Effector memory CD8-positive, alpha-beta T cell (primary cell): ENCODE data around the gene SLC25A21.
"Not testable (repeated sequence)": the region's sequence is repeated elsewhere in the genome, so short reads cannot be mapped to it uniquely, and the experiment has no call there.

Experiments
- ATAC-seq: fragments of 150-1000 bp; cut with Tn5 transposase; replicated peaks from 2 replicates; pipeline ENCODE4 v1.10.0; 2021; ENCODE audit warnings: mild to moderate bottlenecking, moderate library complexity
- DNase-seq, 3 experiments: peaks; one replicate each; pipeline ENCODE4 v3.0.0; 2021
- H3K27ac Mint-ChIP-seq, 2 donors: one replicate each; pipeline ENCODE4 v1.8.0; 2022; ENCODE audit warnings: mild to moderate bottlenecking in 2 of 2, mixed read lengths in 2 of 2, moderate library complexity in 2 of 2
- H3K27me3 Mint-ChIP-seq, 2 donors: one replicate each; pipeline ENCODE4 v1.8.0; 2022; ENCODE audit warnings: mixed read lengths in 2 of 2
- H3K36me3 Mint-ChIP-seq: one replicate; pipeline ENCODE4 v1.8.0; 2022; ENCODE audit warnings: mild to moderate bottlenecking, moderate library complexity, mixed read lengths; ENCODE audit not compliant: insufficient read depth
- H3K4me1 Mint-ChIP-seq, 2 donors: one replicate each; pipeline ENCODE4 v1.8.0; 2022; ENCODE audit warnings: low read depth in 2 of 2, mixed read lengths in 2 of 2
- H3K4me3 Mint-ChIP-seq, 2 donors: one replicate each; pipeline ENCODE4 v1.8.0; 2022; ENCODE audit warnings: mild to moderate bottlenecking in 2 of 2, mixed read lengths in 2 of 2, moderate library complexity in 2 of 2
- H3K9me3 Mint-ChIP-seq, 2 donors: one replicate each; pipeline ENCODE4 v1.8.0; 2022; ENCODE audit warnings: mixed read lengths in 2 of 2

SLC25A21 gene

GRCh38 chr14:36931791-36932190 is 240.6 kb downstream of the SLC25A21 start:
- H3K4me1 Mint-ChIP-seq, result no peaks in the 10 kb centered on the region
- no peak for ATAC-seq
- no peak for DNase-seq
- no peak overlapping the region for H3K4me3 Mint-ChIP-seq
- peaks cover 4% of the 10 kb centered on the region for H3K36me3 Mint-ChIP-seq
- peaks cover 6 to 13% of the 10 kb centered on the region in 2 donors for H3K9me3 Mint-ChIP-seq
- H3K27me3 Mint-ChIP-seq, result no peaks in the 10 kb centered on the region
- no peak overlapping the region for H3K27ac Mint-ChIP-seq

DNA sequence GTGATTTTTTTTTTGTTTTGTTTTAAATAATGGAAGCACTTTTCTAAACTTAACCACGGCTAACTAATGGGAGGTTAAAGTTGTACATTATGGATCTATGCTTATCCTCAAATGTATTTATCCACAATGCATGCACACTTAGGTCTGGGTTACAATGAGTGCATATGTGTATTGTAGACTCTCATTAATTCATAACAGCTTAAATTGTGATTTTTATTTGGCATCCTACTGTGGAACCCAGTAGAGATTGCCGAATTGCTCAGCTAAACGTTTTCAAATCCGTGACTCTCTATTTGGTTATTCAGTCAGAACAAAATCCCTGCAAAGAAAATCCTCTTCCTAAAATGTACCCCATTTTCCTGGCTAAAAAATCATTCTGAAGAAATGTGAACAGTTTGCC is 244.0 kb downstream of the SLC25A21 start:
- no peak overlapping the region for H3K27ac Mint-ChIP-seq
- H3K36me3 Mint-ChIP-seq, result no peaks in the 10 kb centered on the region
- ATAC-seq (no peak), DNase-seq (no peak)
- peaks cover 6 to 13% of the 10 kb centered on the region in 2 donors for H3K9me3 Mint-ChIP-seq
- no peaks in the 10 kb centered on the region for H3K4me1 Mint-ChIP-seq
- no peaks in the 10 kb centered on the region for H3K27me3 Mint-ChIP-seq
- H3K4me3 Mint-ChIP-seq, result no peak overlapping the region

DNA sequence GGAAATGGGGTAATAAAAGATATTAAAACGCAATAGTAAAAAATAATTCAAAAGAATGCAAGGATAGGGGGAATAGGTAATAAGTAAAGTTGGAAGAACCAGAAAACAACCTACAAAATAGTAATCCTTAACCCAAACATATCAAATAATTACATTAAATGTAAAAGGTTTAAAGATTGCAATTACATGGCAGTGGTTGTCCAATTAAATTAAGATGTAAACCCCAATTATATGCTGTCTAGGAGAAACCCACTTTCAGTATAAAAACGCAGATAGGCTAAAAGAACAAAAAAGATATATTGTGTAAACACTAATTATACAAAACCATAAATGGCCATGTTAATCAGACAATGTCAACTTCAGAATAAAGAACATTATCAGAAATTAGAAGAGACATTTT is 247.3 kb downstream of the SLC25A21 start:
- no peaks in the 10 kb centered on the region for H3K36me3 Mint-ChIP-seq
- no peaks in the 10 kb centered on the region for H3K27me3 Mint-ChIP-seq
- H3K4me1 Mint-ChIP-seq, result no peaks in the 10 kb centered on the region
- no peak overlapping the region for H3K4me3 Mint-ChIP-seq
- no peaks in the 10 kb centered on the region for H3K9me3 Mint-ChIP-seq
- ATAC-seq, result no peak
- DNase-seq, result no peak
- no peak overlapping the region for H3K27ac Mint-ChIP-seq

DNA sequence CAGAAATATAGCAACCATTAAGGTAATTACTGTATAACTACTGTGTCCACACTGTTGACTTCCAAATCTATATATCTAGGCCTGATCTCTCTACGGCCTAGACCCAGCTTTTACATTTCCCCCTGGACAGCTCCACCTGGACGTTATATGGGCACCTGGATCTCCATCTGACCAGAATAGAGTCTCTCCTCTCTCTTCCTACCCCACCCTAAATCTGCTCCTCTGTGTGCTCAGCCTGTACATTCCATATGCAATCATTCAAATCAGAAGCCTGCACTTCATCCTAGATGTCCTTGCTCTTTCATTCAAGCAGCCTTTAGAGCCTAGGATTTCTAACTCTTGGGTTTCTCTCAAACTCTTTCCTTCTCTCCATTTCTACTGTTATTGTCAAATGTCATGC is 255.7 kb downstream of the SLC25A21 start:
- Mint-ChIP-seq H3K4me3 (no peak overlapping the region), H3K4me1 (no peaks in the 10 kb centered on the region), H3K27ac (no peak overlapping the region), H3K27me3 (no peaks in the 10 kb centered on the region), H3K9me3 (peaks cover 8% of the 10 kb centered on the region in 2 donors), H3K36me3 (no peaks in the 10 kb centered on the region)
- ATAC-seq, result no peak
- no peak for DNase-seq

- Mint-ChIP-seq H3K9me3 (peaks cover 8 to 11% of the 10 kb centered on the region in 2 donors), H3K27ac (no peak overlapping the region), H3K36me3 (no peaks in the 10 kb centered on the region), H3K4me1 (no peaks in the 10 kb centered on the region), H3K27me3 (no peaks in the 10 kb centered on the region), H3K4me3 (no peak overlapping the region)
- DNase-seq (no peak), ATAC-seq (no peak)
Measured at GRCh38 chr14:36915081-36915480, 257.3 kb downstream of the SLC25A21 start.

- Mint-ChIP-seq H3K27me3 (no peaks in the 10 kb centered on the region), H3K9me3 (peaks cover 7 to 10% of the 10 kb centered on the region in 2 donors), H3K4me1 (no peaks in the 10 kb centered on the region), H3K36me3 (no peaks in the 10 kb centered on the region), H3K27ac (no peak overlapping the region), H3K4me3 (no peak overlapping the region)
- DNase-seq (no peak), ATAC-seq (no peak)
Measured at GRCh38 chr14:36910578-36910977, 261.8 kb downstream of the SLC25A21 start.

GRCh38 chr14:36905272-36905888 is 267.0 kb downstream of the SLC25A21 start:
- no peaks in the 10 kb centered on the region for H3K27me3 Mint-ChIP-seq
- H3K4me3 Mint-ChIP-seq, result no peak overlapping the region
- no peaks in the 10 kb centered on the region for H3K36me3 Mint-ChIP-seq
- H3K4me1 Mint-ChIP-seq, result no peaks in the 10 kb centered on the region
- DNase-seq, result no peak
- ATAC-seq, result no peak
- H3K27ac Mint-ChIP-seq, result no peak overlapping the region
- H3K9me3 Mint-ChIP-seq, result peaks cover 12 to 13% of the 10 kb centered on the region in 2 donors

GRCh38 chr14:36901861-36902260 is 270.5 kb downstream of the SLC25A21 start:
- Mint-ChIP-seq H3K4me1 (no peaks in the 10 kb centered on the region), H3K36me3 (no peaks in the 10 kb centered on the region), H3K9me3 (peaks cover 4 to 6% of the 10 kb centered on the region in 2 donors), H3K27me3 (no peaks in the 10 kb centered on the region), H3K4me3 (no peak overlapping the region), H3K27ac (no peak overlapping the region)
- DNase-seq, result no peak
- no peak for ATAC-seq

DNA sequence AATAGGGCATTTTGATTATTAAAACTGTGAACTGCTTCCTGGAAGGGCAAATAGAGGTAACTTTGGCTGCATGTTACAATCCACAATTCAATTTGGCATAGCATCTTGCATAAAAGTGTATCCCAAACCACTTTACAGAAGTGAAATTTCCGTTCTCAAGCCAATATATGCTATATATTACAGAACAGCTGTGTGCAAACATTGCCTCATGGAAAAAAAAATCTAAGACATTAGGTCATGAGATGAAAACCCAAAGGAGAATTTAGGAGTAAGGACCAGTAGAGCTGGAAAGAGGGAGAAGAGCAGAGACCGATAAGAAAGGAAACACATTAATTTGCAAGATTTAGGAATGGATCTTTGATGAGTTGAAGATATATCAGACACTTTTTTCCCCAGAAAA is 271.6 kb downstream of the SLC25A21 start:
- Mint-ChIP-seq H3K9me3 (peaks cover 5 to 10% of the 10 kb centered on the region in 2 donors), H3K27ac (no peak overlapping the region), H3K4me3 (no peak overlapping the region), H3K27me3 (no peaks in the 10 kb centered on the region), H3K4me1 (no peaks in the 10 kb centered on the region), H3K36me3 (no peaks in the 10 kb centered on the region)
- ATAC-seq, result no peak
- DNase-seq, result no peak

- H3K27ac Mint-ChIP-seq, result not testable (repeated sequence)
Measured at GRCh38 chr14:36896300-36896699, 276.1 kb downstream of the SLC25A21 start.

GRCh38 chr14:36884049-36884448 is 288.4 kb downstream of the SLC25A21 start:
- H3K4me3 Mint-ChIP-seq, result no peak overlapping the region
- no peak for DNase-seq
- ATAC-seq, result no peak
- no peaks in the 10 kb centered on the region for H3K27me3 Mint-ChIP-seq
- no peaks in the 10 kb centered on the region for H3K36me3 Mint-ChIP-seq
- peaks cover 4 to 22% of the 10 kb centered on the region in 2 donors for H3K9me3 Mint-ChIP-seq
- no peaks in the 10 kb centered on the region for H3K4me1 Mint-ChIP-seq
- H3K27ac Mint-ChIP-seq, result no peak overlapping the region

More at GRCh38 chr14:36896300-36896699, 276.1 kb downstream of the SLC25A21 start:
- not testable (repeated sequence) for H3K9me3 Mint-ChIP-seq, DNase-seq, H3K36me3 Mint-ChIP-seq, H3K27me3 Mint-ChIP-seq, H3K4me3 Mint-ChIP-seq, H3K4me1 Mint-ChIP-seq, ATAC-seq

DNA sequence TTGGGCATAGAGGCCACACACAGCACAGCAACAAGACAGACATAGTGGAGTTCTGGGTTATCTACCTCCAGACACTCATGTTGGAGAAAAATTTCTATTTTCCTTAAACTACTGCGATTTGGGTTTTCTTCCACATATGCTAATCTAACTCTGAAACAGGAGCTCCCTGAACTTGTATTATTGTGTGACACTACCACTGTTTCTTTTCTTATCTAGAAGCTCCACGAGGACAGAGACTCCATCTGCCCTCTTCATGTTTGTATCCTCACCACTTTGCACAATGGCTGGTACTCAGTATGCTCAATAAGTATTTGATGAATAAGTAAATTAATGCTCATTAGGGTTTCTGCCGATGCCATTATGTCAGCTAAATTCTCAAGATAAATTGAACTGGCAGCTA is 292.1 kb downstream of the SLC25A21 start:
- H3K4me1 Mint-ChIP-seq, result no peaks in the 10 kb centered on the region
- ATAC-seq, result no peak
- no peak overlapping the region for H3K27ac Mint-ChIP-seq
- no peak overlapping the region for H3K4me3 Mint-ChIP-seq
- H3K9me3 Mint-ChIP-seq, result peaks cover 7 to 28% of the 10 kb centered on the region in 2 donors
- H3K36me3 Mint-ChIP-seq, result no peaks in the 10 kb centered on the region
- DNase-seq, result no peak
- H3K27me3 Mint-ChIP-seq, result no peaks in the 10 kb centered on the region

- Mint-ChIP-seq H3K4me1 (no peaks in the 10 kb centered on the region), H3K9me3 (peaks cover 7 to 23% of the 10 kb centered on the region in 2 donors), H3K27me3 (no peaks in the 10 kb centered on the region), H3K27ac (no peak overlapping the region), H3K4me3 (no peak overlapping the region), H3K36me3 (no peaks in the 10 kb centered on the region)
- DNase-seq (no peak), ATAC-seq (no peak)
Measured at GRCh38 chr14:36879558-36879957, 292.8 kb downstream of the SLC25A21 start.

DNA sequence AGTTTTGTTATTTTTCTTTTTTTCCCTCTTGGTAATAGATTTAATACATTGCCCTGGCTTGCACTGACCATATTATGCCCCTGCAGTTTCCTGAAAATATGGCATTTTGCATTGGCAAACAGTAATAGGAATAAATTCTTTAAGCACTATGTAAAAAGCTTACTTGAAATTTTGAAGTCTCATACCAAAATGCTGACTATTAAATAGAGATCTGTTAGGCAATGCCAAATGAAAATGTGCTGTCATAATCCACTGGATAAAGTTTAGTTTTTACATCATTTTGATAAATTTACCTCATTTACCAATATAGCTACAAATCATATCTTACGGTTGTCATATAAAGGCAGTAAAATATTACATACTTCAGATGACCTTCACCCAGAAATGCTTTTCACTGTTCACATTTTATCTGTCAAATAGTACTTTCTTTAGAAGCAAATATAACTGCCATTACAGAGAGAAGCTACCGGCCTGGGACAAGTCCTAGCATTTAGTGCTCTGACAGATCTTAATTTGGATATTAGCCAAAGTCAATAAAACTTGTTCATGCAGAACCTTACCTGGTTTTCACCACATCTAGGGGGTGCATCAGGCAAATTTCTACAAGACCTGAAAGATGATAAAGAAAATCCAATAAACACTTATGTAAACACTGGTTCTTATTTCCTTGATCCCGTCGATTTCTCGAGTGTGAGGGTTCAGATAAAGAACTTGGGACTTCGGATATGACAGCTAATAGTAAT is 297.8 kb downstream of the SLC25A21 start:
- Mint-ChIP-seq H3K27ac (no peak overlapping the region), H3K36me3 (no peaks in the 10 kb centered on the region), H3K4me1 (no peaks in the 10 kb centered on the region), H3K4me3 (no peak overlapping the region), H3K9me3 (peaks cover 5 to 7% of the 10 kb centered on the region in 2 donors), H3K27me3 (no peaks in the 10 kb centered on the region)
- ATAC-seq (no peak), DNase-seq (no peak)
